ENCODE measurements around the gene CASS4. TPM values are rescaled to one million over a fixed set of nuclear protein-coding genes. Genes with fewer than 3 reads are reported as not detected.

CASS4 gene
- total RNA-seq, 1 donor from 2014 or later = not detected

GRCh38 chr20:56443654-56444540 lies 31.8 kb downstream of the CASS4 start:
- no peak for TF ChIP-seq CTCF (IDR thresholded peaks at IDR 0.05; ENCODE audit: insufficient read depth, low read length, severe bottlenecking)
- FAIRE-seq (no peak), DNase-seq (ENCODE audit: low read depth) (peak; percentile 18)
- Histone ChIP-seq H3K27me3 (ENCODE audit: control insufficient read depth, insufficient read depth, low read length) (no peaks in the 10 kb centered on the region), H3K36me3 (ENCODE audit: control insufficient read depth, insufficient read depth, low read length) (no peaks in the 10 kb centered on the region), H3K4me3 (ENCODE audit: low read depth, low read length) (no peak overlapping the region)

GRCh38 chr20:56445130-56445529 lies 33.1 kb downstream of the CASS4 start:
- H3K36me3 ChIP-seq (ENCODE audit: control insufficient read depth, insufficient read depth, low read length) = no peaks in the 10 kb centered on the region
- no peak for TF ChIP-seq CTCF (IDR thresholded peaks at IDR 0.05; ENCODE audit: insufficient read depth, low read length, severe bottlenecking)
- no peak for DNase-seq (ENCODE audit: low read depth)
- no peaks in the 10 kb centered on the region for H3K27me3 ChIP-seq (ENCODE audit: control insufficient read depth, insufficient read depth, low read length)
- FAIRE-seq = no peak
- no peak overlapping the region for H3K4me3 ChIP-seq (ENCODE audit: low read depth, low read length)

- no peak for FAIRE-seq
- Histone ChIP-seq H3K27me3 (ENCODE audit: control insufficient read depth, insufficient read depth, low read length) (no peaks in the 10 kb centered on the region), H3K4me3 (ENCODE audit: low read depth, low read length) (no peak overlapping the region), H3K36me3 (ENCODE audit: control insufficient read depth, insufficient read depth, low read length) (no peaks in the 10 kb centered on the region)
- no peak for DNase-seq (ENCODE audit: low read depth)
- no peak for TF ChIP-seq CTCF (IDR thresholded peaks at IDR 0.05; ENCODE audit: insufficient read depth, low read length, severe bottlenecking)
These were observed 33.5 kb downstream of the CASS4 start for GRCh38 chr20:56445540-56445939.

GRCh38 chr20:56447227-56447626 lies 35.2 kb downstream of the CASS4 start:
- DNase-seq (ENCODE audit: low read depth) (no peak), FAIRE-seq (no peak)
- H3K27me3 ChIP-seq (ENCODE audit: control insufficient read depth, insufficient read depth, low read length) = no peaks in the 10 kb centered on the region
- H3K36me3 ChIP-seq (ENCODE audit: control insufficient read depth, insufficient read depth, low read length) = no peaks in the 10 kb centered on the region
- TF ChIP-seq CTCF (IDR thresholded peaks at IDR 0.05; ENCODE audit: insufficient read depth, low read length, severe bottlenecking) = no peak
- no peak overlapping the region for H3K4me3 ChIP-seq (ENCODE audit: low read depth, low read length)

GRCh38 chr20:56449459-56449858 lies 37.4 kb downstream of the CASS4 start:
- Histone ChIP-seq H3K4me3 (ENCODE audit: low read depth, low read length) (no peak overlapping the region), H3K36me3 (ENCODE audit: control insufficient read depth, insufficient read depth, low read length) (no peaks in the 10 kb centered on the region), H3K27me3 (ENCODE audit: control insufficient read depth, insufficient read depth, low read length) (no peaks in the 10 kb centered on the region)
- FAIRE-seq (no peak), DNase-seq (ENCODE audit: low read depth) (no peak)
- no peak for TF ChIP-seq CTCF (IDR thresholded peaks at IDR 0.05; ENCODE audit: insufficient read depth, low read length, severe bottlenecking)
